A549 (cell line): ENCODE measurements around the gene HRH1. TPM values are rescaled to one million over a fixed set of nuclear protein-coding genes. Genes with fewer than 3 reads are reported as not detected.

ENCODE experiments used
- ATAC-seq, 2 experiments: fragments of 200-7000 bp in 1 of 2; fragments of >200 bp in 1 of 2; cut with Nextera tagmentation in 1 of 2; cut with Tn5 transposase in 1 of 2; 3 replicates each; pipeline versions ENCODE4 v1.8.0 to v1.9.1; 2018 to 2020; ENCODE audit warnings: mild to moderate bottlenecking in 1 of 2, moderate library complexity in 1 of 2
- CTCF ChIA-PET: fragments of 300-600 bp; sonication (Branson Sonifier 250); formaldehyde crosslinking; extraction: SDS; loops from one replicate; lab custom pipeline; 2021; ENCODE audit warnings: antibody characterized with exemption, inconsistent platforms; lab: Yijun Ruan, JAX
- POLR2A ChIA-PET: fragments of 350-600 bp; formaldehyde crosslinking; extraction: SDS; loops from one replicate; lab custom pipeline; 2021; ENCODE audit warnings: antibody characterized with exemption, inconsistent platforms; lab: Yijun Ruan, JAX
- DNase-seq, 2 experiments: peaks; one replicate each; pipeline versions ENCODE4 v3.0.0 to v3.0.0-alpha.2; 2011 to 2016; ENCODE audit warnings: low read depth in 1 of 2, low spot score in 1 of 2
- FAIRE-seq: peaks from 2 replicates; lab custom pipeline; 2011; peaks lifted over from hg19 to GRCh38; lab: Jason Lieb, UNC
- H3K27ac ChIP-seq, 2 experiments: fragments of >200 bp; sonication (Bioruptor Twin); formaldehyde crosslinking; 3 replicates each; pipeline ENCODE4 v1.5.1; 2016 to 2017
- H3K4me1 ChIP-seq: fragments of >200 bp; sonication (Bioruptor Twin); formaldehyde crosslinking; 3 replicates; pipeline ENCODE4 v1.6.1; 2016
- H3K4me2 ChIP-seq: fragments of >200 bp; sonication (Bioruptor Twin); formaldehyde crosslinking; 3 replicates; pipeline ENCODE4 v1.6.1; 2016
- H3K4me3 ChIP-seq: fragments of >200 bp; sonication (Bioruptor Twin); formaldehyde crosslinking; 3 replicates; pipeline ENCODE4 v1.5.1; 2016
- H3K9me3 ChIP-seq: fragments of >200 bp; sonication (Bioruptor Twin); formaldehyde crosslinking; 3 replicates; pipeline ENCODE4 v1.6.1; 2016
- BCL3 ChIP-seq: fragments of >200 bp; sonication (Bioruptor Twin); formaldehyde crosslinking; IDR thresholded peaks from 3 replicates; pipeline ENCODE4 v1.6.1; 2016
- BHLHE40 ChIP-seq: IDR thresholded peaks from 2 replicates; pipeline ENCODE4 v1.6.1; 2012; ENCODE audit warnings: low read depth, low read length, inconsistent platforms
- CBX8 ChIP-seq: fragments of 200-600 bp; sonication (generic); IDR thresholded peaks from 2 replicates; pipeline ENCODE4 v1.6.1; 2016
- CHD2 ChIP-seq: fragments of 150-350 bp; IDR thresholded peaks from 2 replicates; pipeline ENCODE4 v1.6.1; 2014; ENCODE audit warnings: low read length; ENCODE audit not compliant: partially characterized antibody
- CHD4 ChIP-seq: fragments of 200-600 bp; sonication (generic); IDR thresholded peaks from 2 replicates; pipeline ENCODE4 v1.6.1; 2016; ENCODE audit warnings: antibody characterized with exemption, mild to moderate bottlenecking, borderline replicate concordance
- CTCF ChIP-seq: fragments of >200 bp; sonication (Bioruptor Twin); formaldehyde crosslinking; IDR thresholded peaks from 3 replicates; pipeline ENCODE4 v1.5.1; 2016
- EHMT2 ChIP-seq: fragments of 200-600 bp; sonication (generic); IDR thresholded peaks from 2 replicates; pipeline ENCODE4 v1.6.1; 2016; ENCODE audit warnings: antibody characterized with exemption, low read depth, mild to moderate bottlenecking, moderate library complexity
- ELK1 ChIP-seq: fragments of 150-350 bp; IDR thresholded peaks from 2 replicates; pipeline ENCODE4 v1.6.1; 2014; ENCODE audit warnings: low read depth, mild to moderate bottlenecking, low read length
- ESRRA ChIP-seq: fragments of 150-350 bp; IDR thresholded peaks from 2 replicates; pipeline ENCODE4 v1.6.1; 2014; ENCODE audit warnings: mild to moderate bottlenecking, low read length, borderline replicate concordance
- FOSB ChIP-seq: fragments of 250-450 bp; sonication (Bioruptor Pico); IDR thresholded peaks from 2 replicates; pipeline ENCODE4 v1.5.0; 2020; ENCODE audit warnings: mild to moderate bottlenecking, moderate library complexity
- FOXS1 ChIP-seq: fragments of 250-450 bp; sonication (Bioruptor Pico); IDR thresholded peaks from 2 replicates; pipeline ENCODE4 v1.5.0; 2020; ENCODE audit warnings: mild to moderate bottlenecking, moderate library complexity
- GATA3 ChIP-seq: IDR thresholded peaks from 2 replicates; pipeline ENCODE4 v1.6.1; 2012; ENCODE audit warnings: borderline replicate concordance
- HDAC2 ChIP-seq: fragments of 200-600 bp; sonication (generic); IDR thresholded peaks from 2 replicates; pipeline ENCODE4 v1.6.1; 2016
- HES2 ChIP-seq: fragments of >200 bp; sonication (Bioruptor Twin); formaldehyde crosslinking; IDR thresholded peaks from 2 replicates; pipeline ENCODE4 v1.6.1; 2016
- HEYL ChIP-seq: fragments of 250-450 bp; sonication (Bioruptor Pico); IDR thresholded peaks from 2 replicates; pipeline ENCODE4 v1.8.0; 2021; ENCODE audit warnings: mild to moderate bottlenecking, moderate library complexity
- HMGXB4 ChIP-seq: fragments of 250-450 bp; sonication (Bioruptor Pico); IDR thresholded peaks from 2 replicates; pipeline ENCODE4 v1.5.0; 2021; ENCODE audit warnings: mild to moderate bottlenecking, moderate library complexity, borderline replicate concordance
- HOXA7 ChIP-seq: fragments of 250-450 bp; sonication (Bioruptor Pico); IDR thresholded peaks from 2 replicates; pipeline ENCODE4 v1.5.0; 2020; ENCODE audit warnings: mild to moderate bottlenecking, moderate library complexity
- HOXB5 ChIP-seq: fragments of 250-450 bp; sonication (Bioruptor Pico); IDR thresholded peaks from 2 replicates; pipeline ENCODE4 v1.5.0; 2020; ENCODE audit warnings: mild to moderate bottlenecking, moderate library complexity
- KDM5A ChIP-seq: fragments of 200-600 bp; sonication (generic); IDR thresholded peaks from 2 replicates; pipeline ENCODE4 v1.6.1; 2016; ENCODE audit warnings: antibody characterized with exemption, mild to moderate bottlenecking
- NR3C1 ChIP-seq: fragments of >200 bp; sonication (Bioruptor Twin); formaldehyde crosslinking; IDR thresholded peaks from 3 replicates; pipeline ENCODE4 v1.6.1; 2017
- POLR2A ChIP-seq: IDR thresholded peaks from 2 replicates; pipeline ENCODE4 v1.6.1; 2012; ENCODE audit warnings: mild to moderate bottlenecking, low read length
- POLR2AphosphoS2 ChIP-seq: conservative IDR thresholded peaks from 2 replicates; pipeline ENCODE4 v1.6.1; 2012; ENCODE audit warnings: low read length, improper control_type of control experiment, inconsistent platforms
- RAD21 ChIP-seq, 2 experiments: fragments of >200 bp in 1 of 2; sonication (Bioruptor Twin) in 1 of 2; formaldehyde crosslinking in 1 of 2; IDR thresholded peaks in 1 of 2; conservative IDR thresholded peaks in 1 of 2; 2 replicates in 1 of 2; 3 replicates in 1 of 2; pipeline ENCODE4 v1.6.1; 2012 to 2018; ENCODE audit warnings: inconsistent platforms in 1 of 2
- REST ChIP-seq: fragments of 200-600 bp; sonication (generic); IDR thresholded peaks from 2 replicates; pipeline ENCODE4 v1.6.1; 2016; ENCODE audit warnings: antibody characterized with exemption, mild to moderate bottlenecking, moderate library complexity
- SREBF2 ChIP-seq: fragments of 450-650 bp; IDR thresholded peaks from 2 replicates; pipeline ENCODE4 v1.6.1; 2014; ENCODE audit warnings: mild to moderate bottlenecking, moderate library complexity
- TP53 ChIP-seq: fragments of 250-450 bp; sonication (Bioruptor Pico); IDR thresholded peaks from 2 replicates; pipeline ENCODE4 v1.5.0; 2021; ENCODE audit warnings: mild to moderate bottlenecking, moderate library complexity
- ZFP36 ChIP-seq: fragments of 450-650 bp; IDR thresholded peaks from 2 replicates; pipeline ENCODE4 v1.6.1; 2014; ENCODE audit warnings: borderline replicate concordance; ENCODE audit not compliant: partially characterized antibody
- WGBS: methylation state at CpG from one replicate; pipeline ENCODE4 v1.1.6; 2017; ENCODE audit errors: missing lambda C conversion rate; 5-methylcytosine and 5-hydroxymethylcytosine counted together
- polyA plus RNA-seq, 4 experiments: library from polyadenylated mRNA; depleted of rRNA in 3 of 4; stranded (reverse); fragments of >200 nt; fragmentation: RNase III in 1 of 4; extraction: RNeasy Plus Mini Kit Qiagen cat#74134 plus additional on column Dnase treatment in 1 of 4; gene quantifications; 2 replicates in 3 of 4; 3 replicates in 1 of 4; pipeline ENCODE4 v1.2.3, GENCODE V29; 2011 to 2017

HRH1 gene
- polyA plus RNA-seq, 2 of the 4 experiments (the other 2 are of a cell fraction), result 4.2 TPM

GRCh38 chr3:11291808-11292207 lies 137.5 kb downstream of the HRH1 start (continued):
- no peak for TF ChIP-seq HMGXB4 (CRISPR knock-in tag)
- no peak for TF ChIP-seq CBX8
- no peak for TF ChIP-seq HDAC2
- no peak for TF ChIP-seq CHD4

GRCh38 chr3:11297126-11297525 lies 142.8 kb downstream of the HRH1 start:
- no peak for ATAC-seq
- FAIRE-seq, result no peak
- Histone ChIP-seq H3K4me3 (no peak overlapping the region), H3K4me1 (no peaks in the 10 kb centered on the region), H3K9me3 (no peaks in the 10 kb centered on the region), H3K4me2 (no peak overlapping the region), H3K27ac (no peak overlapping the region)
- DNase-seq, result no peak
- CTCF ChIA-PET, result interaction anchor here (1.0 to 1.8 kb wide), 6 partner anchors 10 to 237 kb away, joined by 3 to 9 read pairs (median 5); no protein-coding TSS in a partner anchor
- 96% methylated on average over 4 of the region's 4 CpGs for WGBS
- TF ChIP-seq CTCF, result no peak
- TF ChIP-seq NR3C1, result no peak
- no peak for TF ChIP-seq ELK1
- TF ChIP-seq BHLHE40, result no peak
- TF ChIP-seq KDM5A, result no peak
- no peak for TF ChIP-seq GATA3
- TF ChIP-seq CHD2, result no peak
- no peak for TF ChIP-seq ESRRA
- TF ChIP-seq HOXA7 (CRISPR knock-in tag), result no peak
- TF ChIP-seq ZFP36, result no peak
- no peak for TF ChIP-seq POLR2A
- POLR2A ChIA-PET, result no interaction called here

GRCh38 chr3:11300970-11301369 lies 146.7 kb downstream of the HRH1 start:
- no peak for TF ChIP-seq POLR2AphosphoS2
- TF ChIP-seq RAD21 (conservative IDR thresholded peaks at IDR 0.05 in 1 of 2, IDR thresholded peaks at IDR 0.05 in 1 of 2), result no peak
- TF ChIP-seq NR3C1, result no peak
- TF ChIP-seq FOSB (CRISPR knock-in tag), result no peak
- no peak for TF ChIP-seq SREBF2
- TF ChIP-seq HDAC2, result no peak
- no peak for TF ChIP-seq HEYL (CRISPR knock-in tag)
- no peak for TF ChIP-seq EHMT2
- TF ChIP-seq CBX8, result no peak
- TF ChIP-seq TP53 (CRISPR knock-in tag), result no peak
- TF ChIP-seq HOXB5 (CRISPR knock-in tag), result no peak
- TF ChIP-seq HES2, result no peak
- no peak for TF ChIP-seq HOXA7 (CRISPR knock-in tag)
- TF ChIP-seq FOXS1 (CRISPR knock-in tag), result no peak
- TF ChIP-seq BCL3, result no peak
- no peak for TF ChIP-seq REST
- TF ChIP-seq KDM5A, result no peak
- no peak for FAIRE-seq
- ChIA-PET POLR2A (no interaction called here), CTCF (interaction anchor here (0.9 to 1.7 kb wide), 3 partner anchors 14 to 64 kb away, joined by 3 to 9 read pairs (median 3); no protein-coding TSS in a partner anchor)
- Histone ChIP-seq H3K27ac (no peak overlapping the region), H3K9me3 (no peaks in the 10 kb centered on the region), H3K4me1 (peaks cover 12% of the 10 kb centered on the region), H3K4me2 (no peak overlapping the region), H3K4me3 (no peak overlapping the region)
- DNase-seq, result no peak
- ATAC-seq, result no peak
- 93% methylated on average over 3 of the region's 3 CpGs for WGBS
